Fibroblast of upper back skin (primary cell): ENCODE data around the gene PRKCA.
"Not testable (repeated sequence)": the region's sequence is repeated elsewhere in the genome, so short reads cannot be mapped to it uniquely, and the experiment has no call there.

Experiments used
- DNase-seq: peaks from one replicate; pipeline ENCODE4 v3.0.0-alpha.2; 2013

Gene PRKCA

GRCh38 chr17:66290101-66290722 lies 12.2 kb upstream of the PRKCA start:
- DNase-seq, result no peak

GRCh38 chr17:66292353-66292752 lies 10.1 kb upstream of the PRKCA start:
- no peak for DNase-seq

GRCh38 chr17:66296289-66296725 lies 6.1 kb upstream of the PRKCA start:
- no peak for DNase-seq

- DNase-seq, result not testable (repeated sequence)
Measured at GRCh38 chr17:66297443-66297842, 5.0 kb upstream of the PRKCA start.

- no peak for DNase-seq
Measured at GRCh38 chr17:66299711-66300110, 2.7 kb upstream of the PRKCA start.

GRCh38 chr17:66300956-66301355 lies 1.5 kb upstream of the PRKCA start:
- DNase-seq, result no peak

- DNase-seq, result no peak
Measured at GRCh38 chr17:66301367-66301863, 998 bp upstream of the PRKCA start.

GRCh38 chr17:66302761-66303626 lies 581 bp downstream of the PRKCA start:
- peak; percentile 46 for DNase-seq

GRCh38 chr17:66304304-66305174 lies 2.1 kb downstream of the PRKCA start:
- DNase-seq, result no peak

- DNase-seq, result peak; percentile 68
Measured at GRCh38 chr17:66306446-66306845, 4.0 kb downstream of the PRKCA start.

GRCh38 chr17:66307257-66307656 lies 4.8 kb downstream of the PRKCA start:
- DNase-seq, result no peak

- no peak for DNase-seq
Measured at GRCh38 chr17:66308856-66309255, 6.4 kb downstream of the PRKCA start.

- no peak for DNase-seq
Measured at GRCh38 chr17:66309793-66310192, 7.4 kb downstream of the PRKCA start.

GRCh38 chr17:66310528-66311148 lies 8.2 kb downstream of the PRKCA start:
- no peak for DNase-seq

GRCh38 chr17:66312912-66313311 lies 10.5 kb downstream of the PRKCA start:
- DNase-seq, result no peak

- DNase-seq, result no peak
Measured at GRCh38 chr17:66313325-66313724, 10.9 kb downstream of the PRKCA start.

GRCh38 chr17:66313995-66314659 lies 11.7 kb downstream of the PRKCA start:
- no peak for DNase-seq

GRCh38 chr17:66317629-66318028 lies 15.2 kb downstream of the PRKCA start:
- peak; percentile 60 for DNase-seq

- DNase-seq, result no peak
Measured at GRCh38 chr17:66319226-66319625, 16.8 kb downstream of the PRKCA start.

- DNase-seq, result no peak
Measured at GRCh38 chr17:66322764-66323163, 20.4 kb downstream of the PRKCA start.

GRCh38 chr17:66324381-66325004 lies 22.1 kb downstream of the PRKCA start:
- DNase-seq, result not testable (repeated sequence)
